GM21526 (cell line): Measurements from ENCODE around the gene NHEJ1.

ENCODE experiments used
- ATAC-seq: cut with Tn5 transposase; IDR thresholded peaks from one replicate; pipeline ENCODE4 v1.9.1; 2021; ENCODE audit warnings: moderate library complexity; ENCODE audit not compliant: unreplicated experiment, low FRiP score

NHEJ1 gene

DNA sequence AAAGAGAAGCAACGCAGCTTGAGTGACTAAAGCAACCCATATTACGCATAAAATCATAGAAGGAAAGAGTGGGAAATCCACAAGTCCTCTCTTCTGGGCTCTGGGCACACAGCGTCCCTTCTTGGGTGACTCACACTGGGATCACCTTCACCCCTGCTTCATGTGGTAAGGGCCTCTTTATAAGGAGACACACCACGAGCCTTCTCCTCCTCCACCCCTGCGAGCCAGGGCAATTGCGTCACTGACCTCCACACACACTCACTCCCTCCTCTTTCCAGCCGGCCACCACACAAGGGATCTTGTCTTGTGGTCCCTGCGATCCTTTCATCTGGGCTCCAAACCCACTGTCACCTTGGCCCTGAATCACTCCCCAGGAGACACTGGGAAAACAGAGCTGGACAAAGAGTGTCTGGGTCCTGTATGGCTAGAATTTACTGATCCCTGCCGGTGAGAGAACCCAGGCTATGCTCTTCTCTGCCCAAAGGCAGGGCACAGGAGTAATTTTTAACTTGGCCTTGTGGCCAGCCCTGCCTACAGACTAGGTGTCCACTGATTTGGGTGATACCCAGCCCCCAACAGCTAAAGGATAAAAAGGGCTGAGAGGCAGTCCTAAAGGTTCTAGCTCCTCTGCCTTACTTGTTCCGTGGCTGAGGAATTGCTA, 35.3 kb downstream of the NHEJ1 start:
- ATAC-seq: no peak

DNA sequence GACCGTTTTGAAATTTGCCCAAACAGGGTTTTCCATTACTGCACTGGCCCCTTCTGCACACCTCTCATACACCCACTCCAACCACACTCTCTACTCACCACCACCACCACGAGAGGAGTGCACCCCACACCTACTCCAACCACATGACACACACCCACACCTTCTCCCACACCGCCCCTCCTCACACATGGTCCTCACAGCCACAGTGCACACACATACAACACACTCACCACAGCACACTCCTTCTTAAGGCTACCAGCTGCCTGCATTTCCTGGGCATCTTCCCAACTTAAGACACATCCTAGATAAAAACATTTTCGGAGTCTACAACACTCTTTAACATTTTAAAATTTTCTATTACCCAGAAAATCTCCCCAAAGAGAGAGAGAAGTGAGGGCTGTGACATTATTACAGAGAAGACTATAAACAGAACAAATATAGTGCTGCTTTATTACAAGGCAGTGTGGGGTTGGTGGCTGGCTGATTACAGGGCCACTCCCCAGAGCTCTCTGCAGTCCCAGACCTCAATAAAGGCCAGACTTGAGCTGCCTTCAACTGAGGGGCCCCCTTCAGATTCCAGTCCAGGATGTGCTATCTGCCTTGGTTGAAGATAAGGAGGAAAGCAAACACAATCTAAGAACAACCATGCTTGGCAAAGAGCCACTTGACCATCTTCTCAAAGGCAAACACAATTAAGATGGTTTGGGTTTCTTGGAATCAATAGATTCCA, 36.1 kb downstream of the NHEJ1 start:
- no peak for ATAC-seq

- no peak for ATAC-seq
Measured at GRCh38 chr2:219123356-219124135, 37.1 kb downstream of the NHEJ1 start.

GRCh38 chr2:219122202-219122980, 38.2 kb downstream of the NHEJ1 start:
- no peak for ATAC-seq

DNA sequence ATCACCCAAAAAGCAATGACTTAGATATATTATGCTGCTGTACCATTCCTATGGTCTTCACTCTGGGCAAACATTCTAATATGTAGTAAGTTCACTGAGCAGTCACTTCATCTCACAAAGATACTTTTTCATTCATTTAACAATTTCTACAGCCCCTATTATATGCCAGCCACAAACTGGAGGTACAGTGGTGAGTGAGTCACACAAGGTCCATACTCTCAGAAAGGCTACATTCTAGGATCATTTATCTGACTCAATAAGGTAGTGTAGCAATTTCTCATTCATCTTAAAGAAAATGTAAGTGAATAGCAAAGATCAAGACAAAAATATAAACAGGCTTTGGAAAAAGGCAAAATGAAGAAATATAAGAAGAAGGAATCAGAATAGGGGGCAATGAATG, 40.5 kb downstream of the NHEJ1 start:
- ATAC-seq: no peak

- ATAC-seq: no peak
Measured at GRCh38 chr2:219119422-219120043, 41.1 kb downstream of the NHEJ1 start.

DNA sequence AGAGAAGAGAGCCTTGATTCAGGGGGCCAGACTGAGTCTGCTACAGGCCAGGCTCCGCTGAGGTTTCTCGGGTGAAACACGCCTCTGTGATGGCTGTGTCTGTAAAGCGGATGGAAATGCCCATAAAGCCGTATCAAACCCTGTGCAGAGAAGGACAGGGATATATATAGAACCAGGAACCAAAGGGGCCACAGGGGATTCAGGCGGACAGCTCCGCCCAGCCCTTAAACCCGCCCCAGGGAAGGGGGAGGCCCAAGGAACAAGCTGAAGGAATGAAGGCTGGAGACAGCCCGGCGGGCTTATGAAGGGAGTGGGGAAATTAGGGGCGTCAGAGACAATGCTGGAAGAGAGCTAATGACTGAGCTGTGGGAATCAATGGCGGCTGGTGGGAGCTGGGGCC, 42.1 kb downstream of the NHEJ1 start:
- ATAC-seq: no peak

DNA sequence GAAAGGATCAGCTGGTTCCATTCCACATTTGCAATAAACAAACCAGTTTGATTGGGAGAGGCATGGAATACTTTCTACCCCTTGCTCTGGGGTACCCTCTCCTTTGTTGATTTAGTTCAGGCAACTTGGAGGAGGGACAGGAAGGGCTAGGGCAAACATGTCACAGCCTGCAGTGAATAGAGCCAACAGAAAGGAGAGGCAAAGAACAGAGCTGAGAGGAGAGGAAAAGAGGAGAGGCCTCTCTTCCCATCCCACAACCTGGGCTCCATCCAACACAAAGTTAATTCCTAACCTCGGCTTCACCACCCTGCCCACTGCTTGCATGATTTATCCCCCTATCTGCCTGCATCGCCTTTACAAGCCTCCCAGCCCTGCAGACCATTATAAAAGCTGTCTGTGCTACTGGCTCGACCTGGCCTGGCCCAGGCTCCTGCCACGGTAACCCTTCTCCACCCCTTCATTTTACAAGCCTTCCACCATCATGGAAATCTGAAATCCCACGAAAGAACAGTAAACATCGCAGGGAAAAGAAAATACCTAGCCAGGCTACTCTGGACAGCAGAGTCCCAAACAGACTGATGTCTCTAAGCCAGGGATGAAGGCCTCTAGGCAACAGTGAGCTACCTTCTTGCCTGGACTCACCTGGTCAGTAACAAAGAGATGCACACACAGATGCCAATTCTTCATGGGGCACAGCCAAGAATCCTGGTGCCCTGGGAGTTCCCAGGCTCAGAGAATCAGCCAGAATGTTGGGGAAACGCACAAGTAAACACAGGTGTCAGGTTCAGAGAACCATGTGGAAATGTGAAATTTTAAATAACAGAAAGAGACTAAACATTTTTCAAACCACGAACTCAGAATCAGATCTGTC, 43.6 kb downstream of the NHEJ1 start:
- no peak for ATAC-seq

DNA sequence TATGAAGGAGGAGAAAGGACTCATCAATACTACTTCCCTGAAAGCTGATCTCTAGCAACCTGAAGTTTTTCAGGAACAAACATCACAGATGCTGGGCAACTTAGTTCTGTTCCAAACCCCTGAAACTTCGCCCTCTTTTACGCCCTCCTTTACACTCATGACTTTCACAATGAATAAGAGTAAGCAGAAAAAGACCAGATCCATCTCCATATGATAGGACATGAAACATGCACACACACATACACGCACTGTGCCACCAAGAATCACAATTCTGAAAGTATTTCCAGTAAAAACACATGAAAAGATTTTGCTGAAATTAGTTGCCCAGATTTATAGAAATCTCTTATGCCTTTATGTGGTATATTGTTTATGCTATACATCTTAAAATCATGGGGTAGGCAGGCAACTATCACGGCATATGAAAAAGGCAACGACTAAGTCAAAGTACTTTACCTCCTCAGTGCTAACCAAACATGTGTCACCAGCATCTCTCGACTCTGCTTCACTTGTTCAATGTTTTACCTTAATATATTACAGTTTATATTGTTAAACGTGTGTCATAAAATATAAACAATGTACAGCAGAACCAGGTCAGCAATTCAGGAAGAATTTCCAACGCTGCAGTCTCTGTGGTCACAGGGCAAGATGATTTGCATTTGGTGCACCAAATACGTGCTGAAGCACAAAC, 47.8 kb downstream of the NHEJ1 start:
- no peak for ATAC-seq

- ATAC-seq: no peak
Measured at GRCh38 chr2:219112062-219112406, 48.6 kb downstream of the NHEJ1 start.

DNA sequence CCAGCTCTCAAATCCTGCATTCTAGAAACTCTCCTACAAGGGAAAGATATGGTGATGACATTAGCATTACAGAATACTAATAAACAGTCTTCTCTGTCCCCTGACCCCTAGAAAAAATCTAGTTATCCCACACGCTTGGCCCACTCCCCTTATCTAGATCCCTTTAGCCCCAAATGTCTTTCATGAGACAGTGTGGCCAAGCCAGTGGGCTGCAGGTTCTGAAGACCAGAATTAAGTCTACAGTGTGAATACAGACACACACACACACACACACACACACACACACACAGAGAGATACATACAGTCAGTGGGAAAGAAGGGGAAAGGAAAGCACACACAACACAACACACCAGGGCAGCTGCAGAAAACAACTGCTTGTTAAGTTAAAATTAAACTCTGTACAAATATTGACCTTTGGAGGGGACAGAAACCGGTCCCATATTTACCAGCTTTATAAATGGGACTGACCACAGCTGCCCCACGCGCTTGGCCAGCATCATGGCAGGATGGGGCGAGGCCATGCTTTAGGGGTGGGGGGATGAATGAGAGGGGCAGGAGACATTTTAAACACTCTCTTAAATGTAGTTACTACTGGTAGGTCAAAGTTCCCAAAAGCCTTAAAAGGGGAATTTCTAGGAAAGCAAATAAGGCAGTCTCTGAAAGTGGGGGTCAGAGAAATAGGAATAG, 49.1 kb downstream of the NHEJ1 start:
- ATAC-seq: no peak

GRCh38 chr2:219109471-219109870, 51.1 kb downstream of the NHEJ1 start:
- ATAC-seq: no peak

- no peak for ATAC-seq
Measured at GRCh38 chr2:219107758-219108157, 52.9 kb downstream of the NHEJ1 start.

DNA sequence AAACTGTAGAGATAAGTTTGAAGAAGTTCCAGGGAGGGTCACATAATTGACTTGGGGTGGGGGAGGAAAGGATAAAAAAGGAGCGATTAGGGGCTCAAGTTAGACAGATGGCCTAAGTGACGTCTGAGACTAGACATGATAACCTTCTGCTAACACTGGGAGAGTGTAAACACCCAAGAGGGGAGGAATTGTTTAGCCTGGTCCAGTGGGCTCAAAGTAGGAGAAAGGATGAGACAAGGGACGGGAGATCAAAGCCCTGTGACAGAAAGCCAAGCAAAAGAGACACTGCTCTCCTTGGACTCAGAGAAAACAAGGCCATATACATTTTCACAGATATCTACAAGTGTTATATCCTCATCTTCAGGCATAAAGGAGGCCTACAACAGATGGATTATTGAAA, 54.4 kb downstream of the NHEJ1 start:
- ATAC-seq: no peak

DNA sequence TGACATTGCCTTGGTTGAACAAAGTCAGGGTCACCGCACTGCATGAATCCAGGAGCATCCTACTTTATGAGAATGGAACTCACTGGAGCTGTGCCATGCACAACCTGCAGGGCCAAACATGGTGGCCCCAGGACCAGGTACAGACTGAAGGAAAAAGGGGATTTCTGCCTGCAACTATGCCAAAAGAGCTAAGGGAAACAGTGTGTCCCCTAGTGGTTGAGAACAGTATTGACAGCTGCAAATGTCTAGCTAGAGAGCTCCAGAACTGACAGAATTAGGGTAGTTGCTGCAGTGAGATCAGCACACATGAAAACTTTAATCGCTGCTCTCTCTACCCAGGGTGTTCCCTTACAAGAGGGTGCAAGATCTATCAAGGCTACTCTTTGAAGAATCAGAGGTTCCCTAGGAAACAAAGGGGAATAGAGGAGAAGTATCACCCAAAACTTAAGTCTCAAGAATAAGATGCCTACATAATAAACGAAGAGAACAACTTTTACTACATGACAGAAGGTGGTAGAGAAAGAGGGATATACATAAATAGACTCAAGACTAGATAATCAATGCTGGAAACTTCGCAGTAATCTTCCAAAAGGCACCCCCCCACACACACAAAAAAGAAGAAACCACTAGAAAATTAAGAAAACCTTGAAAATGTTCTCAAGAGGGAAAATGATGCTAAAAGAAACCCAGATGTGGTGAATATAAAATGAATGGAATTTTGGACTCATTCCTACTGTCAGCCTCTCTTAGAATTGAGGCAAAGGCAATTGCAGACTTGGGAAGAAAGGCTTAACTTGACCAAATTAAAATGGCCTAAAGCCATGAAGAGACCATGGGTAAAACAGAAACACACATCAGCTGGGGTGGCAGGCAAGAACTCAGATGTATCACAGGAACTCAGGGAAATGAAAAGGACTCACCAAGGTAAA, 56.2 kb downstream of the NHEJ1 start:
- no peak for ATAC-seq

- no peak for ATAC-seq
Measured at GRCh38 chr2:219099329-219099728, 61.3 kb downstream of the NHEJ1 start.

- no peak for ATAC-seq
Measured at GRCh38 chr2:219095406-219095935, 65.1 kb downstream of the NHEJ1 start.
